Mesodermal cell (in vitro differentiated cells): ENCODE data around the gene IGSF5. TPM values are rescaled to one million over a fixed set of nuclear protein-coding genes. Genes with fewer than 3 reads are reported as not detected.
"Not testable (repeated sequence)": the region's sequence is repeated elsewhere in the genome, so short reads cannot be mapped to it uniquely, and the experiment has no call there.

ENCODE experiments used
- H3K27ac ChIP-seq: 2 replicates; pipeline ENCODE4 v1.7.0; 2013; ENCODE audit warnings: mild to moderate bottlenecking, low read depth, low read length, moderate library complexity; ENCODE audit not compliant: severe bottlenecking
- H3K36me3 ChIP-seq: 2 replicates; pipeline ENCODE4 v1.7.1; 2013; ENCODE audit warnings: mild to moderate bottlenecking, low read length, moderate library complexity; ENCODE audit not compliant: control insufficient read depth, insufficient read depth
- H3K4me1 ChIP-seq: one replicate; pipeline ENCODE4 v1.7.1; 2013; ENCODE audit warnings: mild to moderate bottlenecking, low read length; ENCODE audit not compliant: insufficient read depth, control insufficient read depth, poor library complexity, severe bottlenecking
- H3K4me3 ChIP-seq: 2 replicates; pipeline ENCODE4 v1.7.0; 2013; ENCODE audit warnings: low read length, control low read depth, mild to moderate bottlenecking; ENCODE audit not compliant: insufficient read depth, poor library complexity, severe bottlenecking; ENCODE audit errors: extremely low read depth
- H3K9me3 ChIP-seq: 2 replicates; pipeline ENCODE4 v1.7.1; 2013; ENCODE audit warnings: mild to moderate bottlenecking, low read length, moderate library complexity; ENCODE audit not compliant: control insufficient read depth
- WGBS, 2 experiments: methylation state at CpG; one replicate each; pipeline ENCODE4 v1.1.5; 2013; ENCODE audit warnings: missing lambda C conversion rate in 2 of 2; ENCODE audit not compliant: insufficient coverage in 2 of 2; 5-methylcytosine and 5-hydroxymethylcytosine counted together
- polyA plus RNA-seq, 2 experiments: library from polyadenylated mRNA; stranded (reverse); fragments of 50-300 nt; gene quantifications; one replicate each; pipeline ENCODE4 v1.2.3, GENCODE V29; 2013

The IGSF5 gene
- 1.00 TPM for polyA plus RNA-seq (2013, experiment 1 of 2)
- 0.86 TPM for polyA plus RNA-seq (2013, experiment 2 of 2)

DNA sequence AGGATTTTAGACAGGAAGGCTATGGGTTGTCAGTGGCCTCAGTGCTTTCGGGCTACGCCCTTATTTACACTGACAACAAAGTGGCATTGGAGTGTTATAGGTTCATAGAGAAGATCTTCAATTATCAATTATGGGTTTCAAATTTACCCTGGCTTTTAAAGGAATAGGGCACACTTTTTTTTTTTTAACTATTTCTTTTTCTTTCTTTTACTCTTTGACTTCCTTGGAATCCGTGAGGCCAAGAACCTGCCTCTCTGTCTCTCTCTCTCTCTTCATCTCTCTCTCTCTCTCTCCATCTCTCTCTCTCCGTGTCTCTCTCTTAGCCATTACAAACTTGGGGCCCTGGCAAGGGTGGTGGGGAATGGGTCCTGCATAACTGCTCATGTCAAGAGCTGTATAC lies at the start of gene IGSF5:
TSS of gene IGSF5 (plus strand) at position 301 of the 400 bp plus-strand sequence. CDS start 327 bp downstream, outside the sequence.
- H3K4me1 ChIP-seq, H3K9me3 ChIP-seq, H3K4me3 ChIP-seq, H3K36me3 ChIP-seq, H3K27ac ChIP-seq: not testable (repeated sequence)
- 83 to 100% methylated on average over 1 to 2 of the region's 4 CpGs for WGBS, 2 experiments

DNA sequence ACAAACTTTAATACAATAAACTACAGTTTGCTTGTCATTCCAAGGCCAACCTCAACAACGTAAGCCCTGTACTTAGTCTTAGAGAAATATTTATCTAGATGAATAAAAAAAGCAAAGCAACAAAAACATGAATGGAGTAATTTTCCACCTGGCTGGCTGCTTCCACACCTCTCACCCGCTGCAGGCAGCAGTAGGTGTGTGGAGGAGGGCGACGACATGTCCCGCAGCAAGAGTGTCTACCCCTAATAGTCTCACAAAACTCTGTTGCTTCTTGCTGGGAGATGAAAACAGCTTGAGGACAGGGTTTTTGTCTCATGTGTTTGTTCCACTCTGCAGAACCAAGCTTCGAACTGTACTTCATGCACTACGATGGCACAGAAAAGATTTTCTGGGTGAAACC lies 48.8 kb upstream of the IGSF5 start:
- 91 to 100% methylated on average over 1 to 3 of the region's 7 CpGs for WGBS, 2 experiments
- Histone ChIP-seq H3K36me3 (no peaks in the 10 kb centered on the region), H3K4me1 (no peaks in the 10 kb centered on the region), H3K27ac (no peak overlapping the region), H3K4me3 (no peak overlapping the region), H3K9me3 (no peaks in the 10 kb centered on the region)

DNA sequence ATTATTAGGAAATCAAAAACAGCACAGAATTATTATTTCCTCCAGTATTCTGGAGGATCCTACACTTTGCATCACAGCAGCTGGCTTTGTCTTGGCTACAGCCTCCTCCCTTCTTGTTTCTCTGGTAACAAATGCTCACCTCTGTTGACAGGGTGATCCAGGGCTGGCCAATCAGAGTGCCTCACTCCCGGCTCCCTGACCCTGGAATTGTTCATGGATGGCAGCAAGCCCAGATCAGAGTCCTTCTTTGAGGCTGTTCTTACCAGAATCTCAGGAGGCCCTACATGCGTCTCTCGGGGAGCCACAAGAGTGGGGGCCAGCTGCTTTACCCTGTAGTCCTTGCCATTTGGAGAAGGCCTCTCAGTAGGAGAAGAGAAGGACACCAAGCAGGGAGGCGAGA lies 48.4 kb upstream of the IGSF5 start:
- 91 to 100% methylated on average over 1 to 4 of the region's 4 CpGs for WGBS, 2 experiments
- H3K9me3 ChIP-seq = no peaks in the 10 kb centered on the region
- no peak overlapping the region for H3K27ac ChIP-seq
- H3K4me1 ChIP-seq = no peaks in the 10 kb centered on the region
- H3K36me3 ChIP-seq = no peaks in the 10 kb centered on the region
- no peak overlapping the region for H3K4me3 ChIP-seq

DNA sequence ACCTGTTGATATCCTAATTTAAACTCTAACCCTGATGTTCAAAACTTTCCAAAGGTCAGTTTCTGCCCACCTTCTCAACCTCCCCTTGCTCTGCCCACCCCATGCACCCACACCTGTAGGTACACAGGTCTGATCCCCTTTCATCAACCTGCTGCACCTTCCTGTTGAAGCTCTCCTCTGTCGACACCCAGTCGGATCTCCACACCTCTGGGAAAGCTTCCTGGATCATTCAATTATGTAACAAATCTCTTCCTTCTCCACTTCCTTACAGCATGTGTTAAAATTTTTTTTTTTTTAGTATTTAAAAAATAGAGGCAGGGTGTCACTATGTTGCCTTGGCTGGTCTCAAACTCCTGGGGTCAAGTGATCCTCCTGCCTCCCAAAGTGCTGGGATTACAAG lies 44.7 kb upstream of the IGSF5 start:
- no peaks in the 10 kb centered on the region for H3K36me3 ChIP-seq
- H3K4me1 ChIP-seq = no peaks in the 10 kb centered on the region
- WGBS, 2 experiments = 92% methylated on average over 2 of the region's 2 CpGs; no CpG with 5 or more reads in 1 of the 2 experiments
- H3K9me3 ChIP-seq = no peaks in the 10 kb centered on the region
- no peak overlapping the region for H3K27ac ChIP-seq
- H3K4me3 ChIP-seq = no peak overlapping the region

DNA sequence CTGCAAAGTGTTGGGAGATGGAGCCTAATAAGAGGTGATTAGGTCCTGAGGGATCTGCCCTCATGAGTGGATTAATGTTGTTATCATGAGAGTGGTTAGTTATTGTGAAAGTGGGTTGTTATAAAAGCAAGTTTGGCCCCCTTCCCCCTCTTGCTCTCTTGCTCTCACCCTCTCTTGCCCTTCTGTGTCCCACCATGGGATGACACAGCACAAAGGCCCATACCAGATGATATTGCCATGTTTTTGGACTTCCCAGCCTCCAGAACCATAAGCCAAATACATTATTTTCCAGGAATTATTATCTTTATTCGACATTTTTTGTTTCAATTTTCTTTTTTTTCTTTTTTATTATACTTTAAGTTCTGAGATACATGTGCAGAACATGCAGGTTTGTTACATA lies 41.4 kb upstream of the IGSF5 start:
- Histone ChIP-seq H3K4me3 (no peak overlapping the region), H3K27ac (no peak overlapping the region), H3K36me3 (no peaks in the 10 kb centered on the region), H3K4me1 (no peaks in the 10 kb centered on the region), H3K9me3 (no peaks in the 10 kb centered on the region)
- WGBS, 2 experiments = no CpG with 5 or more reads among the region's 1 CpG

DNA sequence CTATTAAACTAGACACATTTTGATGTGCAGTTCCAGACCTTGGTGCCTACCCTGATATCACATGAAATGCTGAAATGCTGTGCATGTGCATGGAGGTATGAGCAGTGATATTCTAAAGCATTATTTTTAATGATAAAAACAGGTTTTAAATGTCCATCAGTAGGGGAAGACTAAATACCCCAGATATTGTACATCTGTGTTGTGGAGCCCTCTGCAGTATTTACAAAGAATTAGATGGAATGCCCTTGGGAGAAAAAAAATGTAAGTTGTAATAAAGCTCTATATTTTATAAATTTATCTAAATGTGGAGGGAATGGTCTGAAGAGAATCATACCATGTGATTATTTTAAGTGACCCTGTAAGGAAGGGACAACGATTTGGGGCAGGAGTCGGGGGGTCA lies 39.1 kb upstream of the IGSF5 start:
- Histone ChIP-seq H3K4me1 (no peaks in the 10 kb centered on the region), H3K36me3 (no peaks in the 10 kb centered on the region), H3K4me3 (no peak overlapping the region), H3K9me3 (no peaks in the 10 kb centered on the region), H3K27ac (no peak overlapping the region)
- 85 to 88% methylated on average over 2 of the region's 2 CpGs for WGBS, 2 experiments

DNA sequence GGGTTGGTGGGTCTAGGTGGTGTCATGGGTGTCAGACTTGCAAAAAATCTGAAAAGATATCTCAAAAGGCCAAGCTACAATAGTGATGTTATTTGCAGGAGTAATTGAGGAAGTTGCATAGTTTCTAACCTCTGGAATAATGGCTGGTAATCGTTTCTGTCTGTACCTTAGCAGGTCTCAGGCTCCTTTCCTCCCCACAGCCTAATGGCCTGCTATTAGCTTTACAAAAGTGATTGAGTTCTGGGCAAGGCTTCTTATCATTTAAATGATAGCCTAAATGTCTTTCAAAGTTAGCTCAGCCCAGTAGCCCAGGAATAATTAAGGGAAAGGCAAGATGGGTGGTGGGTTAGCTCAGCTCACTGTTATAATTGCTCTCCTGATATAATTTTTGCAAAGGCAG lies 37.7 kb upstream of the IGSF5 start:
- Histone ChIP-seq H3K4me3 (no peak overlapping the region), H3K27ac (no peak overlapping the region), H3K4me1 (no peaks in the 10 kb centered on the region), H3K9me3 (no peaks in the 10 kb centered on the region), H3K36me3 (no peaks in the 10 kb centered on the region)
- 20% methylated on average over 1 of the region's 1 CpG; no CpG with 5 or more reads in 1 of the 2 experiments for WGBS, 2 experiments

DNA sequence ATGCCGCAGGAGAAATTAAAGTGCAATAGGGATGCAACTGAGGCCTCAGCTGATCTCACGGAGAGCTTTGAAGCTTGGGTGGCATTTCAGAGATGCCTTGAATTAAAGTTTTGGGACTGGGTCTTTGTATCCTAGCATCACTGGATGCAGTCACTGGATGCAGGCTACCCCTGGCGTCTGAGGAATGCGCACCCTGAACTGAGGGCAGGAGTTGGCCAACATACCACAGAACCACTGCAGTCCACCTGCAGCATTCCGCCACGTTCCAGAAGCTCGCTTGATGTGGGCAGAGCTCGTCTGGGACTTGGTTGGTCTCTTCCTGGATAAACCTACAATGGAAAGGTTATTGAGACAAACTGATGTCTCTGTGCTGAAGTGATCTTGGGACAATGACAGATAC lies 34.1 kb upstream of the IGSF5 start:
- Histone ChIP-seq H3K4me1 (no peaks in the 10 kb centered on the region), H3K9me3 (no peaks in the 10 kb centered on the region), H3K27ac (no peak overlapping the region), H3K36me3 (no peaks in the 10 kb centered on the region), H3K4me3 (no peak overlapping the region)
- 92 to 95% methylated on average over 7 to 8 of the region's 8 CpGs for WGBS, 2 experiments

DNA sequence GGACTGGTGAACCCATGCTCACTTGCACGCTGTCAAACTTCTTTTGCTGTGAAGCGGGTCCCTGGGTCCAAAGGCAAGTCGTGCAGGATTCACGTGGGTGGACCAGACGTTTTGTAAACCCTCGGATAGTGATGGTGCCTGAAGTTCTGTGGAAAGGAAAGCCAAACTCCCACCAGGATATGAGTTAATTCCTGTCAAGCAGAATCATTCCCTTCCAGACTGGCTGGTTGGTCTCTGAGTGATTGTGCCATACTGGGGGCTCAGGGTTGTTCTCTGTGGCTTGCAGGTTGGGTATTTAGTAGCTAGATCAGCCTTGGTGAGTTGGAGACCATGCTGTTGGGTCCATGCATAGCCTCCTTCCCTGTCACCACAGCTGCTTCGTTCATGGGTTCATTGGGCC lies 32.7 kb upstream of the IGSF5 start:
- Histone ChIP-seq H3K4me1 (no peaks in the 10 kb centered on the region), H3K9me3 (no peaks in the 10 kb centered on the region), H3K36me3 (no peaks in the 10 kb centered on the region), H3K4me3 (no peak overlapping the region), H3K27ac (no peak overlapping the region)
- WGBS, 2 experiments = 86 to 93% methylated on average over 7 of the region's 7 CpGs

DNA sequence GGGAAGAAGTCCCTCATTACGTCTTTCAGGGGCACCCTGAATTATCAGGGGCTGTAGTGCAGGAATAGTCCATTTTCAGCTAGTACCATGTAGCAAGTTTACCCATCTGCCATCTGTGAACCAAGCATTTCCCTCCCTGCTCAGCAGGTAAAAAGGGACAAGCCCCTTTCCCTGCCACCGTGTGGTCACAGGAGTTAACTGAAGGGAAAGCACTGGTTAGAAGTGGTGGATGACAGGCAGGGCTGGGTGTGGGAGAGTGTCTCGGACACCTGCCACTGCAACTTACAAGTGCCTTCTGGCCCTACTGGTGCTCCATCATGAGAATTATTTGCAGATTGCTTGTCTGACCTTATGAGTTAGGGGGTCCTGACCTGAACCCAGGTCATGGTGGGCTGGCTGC lies 32.0 kb upstream of the IGSF5 start:
- 40 to 52% methylated on average over 2 of the region's 3 CpGs for WGBS, 2 experiments
- no peak overlapping the region for H3K27ac ChIP-seq
- H3K36me3 ChIP-seq = no peaks in the 10 kb centered on the region
- H3K4me3 ChIP-seq = no peak overlapping the region
- H3K4me1 ChIP-seq = no peaks in the 10 kb centered on the region
- no peaks in the 10 kb centered on the region for H3K9me3 ChIP-seq

DNA sequence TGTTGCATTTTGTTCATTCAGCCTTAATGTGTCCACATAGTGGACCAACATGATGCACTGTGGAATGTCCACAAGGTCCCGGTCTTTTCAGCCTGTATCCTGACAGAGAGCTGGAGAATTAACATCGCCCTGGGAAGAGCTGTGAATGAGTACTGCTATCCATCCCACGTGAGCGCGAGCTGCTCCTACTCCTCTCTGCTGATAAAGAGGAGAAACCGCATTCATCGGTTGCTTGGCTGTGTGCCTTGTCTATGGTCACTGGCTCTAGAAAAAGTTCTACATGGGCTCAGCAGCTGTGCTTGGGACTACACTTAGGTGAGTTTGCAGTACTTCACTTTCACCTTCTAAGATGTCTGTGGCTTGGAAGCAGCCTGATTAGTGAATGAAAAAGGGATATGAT lies 31.1 kb upstream of the IGSF5 start:
- Histone ChIP-seq H3K4me3 (no peak overlapping the region), H3K27ac (no peak overlapping the region), H3K9me3 (no peaks in the 10 kb centered on the region), H3K4me1 (no peaks in the 10 kb centered on the region), H3K36me3 (no peaks in the 10 kb centered on the region)
- WGBS, 2 experiments = 84 to 93% methylated on average over 6 to 7 of the region's 7 CpGs
